Thoracic aorta (tissue), 2 donors: ENCODE results near the gene PPIF. TPM values are rescaled to one million over a fixed set of nuclear protein-coding genes. Genes with fewer than 3 reads are reported as not detected.
A peak's percentile ranks its signal among the peaks of the same experiment; 100 is the strongest.

Experiments used
- ATAC-seq: fragments of 150-250 bp; one replicate; pipeline ENCODE4 v1.8.0; 2017; ENCODE audit warnings: low read depth; ENCODE audit not compliant: insufficient number of reproducible peaks, low FRiP score
- DNase-seq: peaks from one replicate; pipeline ENCODE4 v3.0.0-alpha.2; 2020; ENCODE audit warnings: low spot score
- H3K27ac ChIP-seq, 2 donors: fragments of 200-600 bp; sonication (generic); 1 replicate in 1 of 2; 2 replicates in 1 of 2; pipeline ENCODE4 v1.5.1; 2016; ENCODE audit warnings: mild to moderate bottlenecking in 2 of 2, moderate library complexity in 2 of 2
- H3K27me3 ChIP-seq: fragments of 200-600 bp; sonication (generic); replicated peaks from 2 replicates; pipeline ENCODE4 v1.6.0; 2016; ENCODE audit warnings: mild to moderate bottlenecking; ENCODE audit not compliant: insufficient read depth
- H3K36me3 ChIP-seq: fragments of 200-600 bp; sonication (generic); one replicate; pipeline ENCODE4 v1.5.1; 2016
- H3K4me1 ChIP-seq, 2 donors: fragments of 200-600 bp; sonication (generic); 1 replicate in 1 of 2; 2 replicates in 1 of 2; pipeline versions ENCODE4 v1.5.1 to v1.6.0; 2016; ENCODE audit warnings: low read depth in 2 of 2, mild to moderate bottlenecking in 1 of 2; ENCODE audit not compliant: control insufficient read depth in 1 of 2
- H3K4me3 ChIP-seq: fragments of 200-600 bp; sonication (generic); 2 replicates; pipeline ENCODE4 v1.5.1; 2016; ENCODE audit warnings: mild to moderate bottlenecking
- H3K9me3 ChIP-seq: fragments of 200-600 bp; sonication (generic); 2 replicates; pipeline ENCODE4 v1.5.1; 2016
- total RNA-seq, 2 donors: library from RNA; depleted of rRNA; stranded (reverse); fragments of >200 nt; gene quantifications; one replicate each; pipeline versions ENCODE4 v1.1.0 to v1.2.3, GENCODE V29; 2016
- TF ChIP-seq, protein P1 (sequence below): fragments of 200-600 bp; sonication (generic); IDR thresholded peaks from one replicate; pipeline ENCODE4 v1.5.1; 2019; ENCODE audit warnings: antibody characterized with exemption

PPIF gene
- total RNA-seq, 2 donors from 2014 or later: 5.7 to 44.2 TPM

DNA sequence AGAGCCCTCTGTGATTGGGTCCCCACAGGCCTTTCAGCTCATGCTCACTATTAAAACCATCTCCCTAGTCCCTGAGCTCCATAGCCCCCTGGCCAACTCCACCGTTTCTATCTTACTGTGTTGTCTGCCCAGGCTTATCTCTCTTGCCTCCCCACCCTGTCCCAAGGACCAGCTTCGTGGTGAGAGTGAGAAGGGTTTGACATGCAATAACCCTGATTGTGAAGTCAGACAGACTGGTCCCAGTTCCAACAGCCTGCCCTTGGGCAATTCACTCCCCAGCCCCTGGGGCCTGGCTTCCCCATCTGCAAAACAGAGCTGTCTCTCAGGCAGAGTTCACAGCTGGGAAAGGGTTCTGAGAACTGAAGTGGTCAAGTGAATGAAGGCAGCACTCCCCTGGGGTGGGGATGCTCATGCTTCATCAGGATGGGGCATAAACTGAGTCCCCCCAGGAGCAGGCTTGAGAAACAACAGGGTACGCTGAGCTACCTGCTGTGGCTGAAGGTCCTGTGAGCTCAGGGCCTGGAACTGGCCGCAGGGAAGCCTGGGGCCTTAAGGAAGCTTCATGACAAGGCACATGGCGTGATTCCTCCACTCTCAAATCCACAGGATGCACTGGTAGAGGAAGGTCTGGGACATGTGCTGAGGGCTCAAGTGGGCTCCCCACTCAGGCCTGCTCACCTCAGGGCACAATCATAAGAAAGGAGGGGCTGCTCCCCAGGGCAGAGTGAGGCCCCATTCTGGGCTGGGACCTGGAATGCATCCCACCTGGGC, 1.8 kb upstream of the PPIF start:
- Histone ChIP-seq H3K27me3 (no peaks in the 10 kb centered on the region), H3K36me3 (no peaks in the 10 kb centered on the region), H3K27ac (no peak overlapping the region), H3K4me1 (peaks cover 5 to 22% of the 10 kb centered on the region in 2 donors), H3K4me3 (no peak overlapping the region), H3K9me3 (no peaks in the 10 kb centered on the region)
- TF ChIP-seq, protein P1, sequence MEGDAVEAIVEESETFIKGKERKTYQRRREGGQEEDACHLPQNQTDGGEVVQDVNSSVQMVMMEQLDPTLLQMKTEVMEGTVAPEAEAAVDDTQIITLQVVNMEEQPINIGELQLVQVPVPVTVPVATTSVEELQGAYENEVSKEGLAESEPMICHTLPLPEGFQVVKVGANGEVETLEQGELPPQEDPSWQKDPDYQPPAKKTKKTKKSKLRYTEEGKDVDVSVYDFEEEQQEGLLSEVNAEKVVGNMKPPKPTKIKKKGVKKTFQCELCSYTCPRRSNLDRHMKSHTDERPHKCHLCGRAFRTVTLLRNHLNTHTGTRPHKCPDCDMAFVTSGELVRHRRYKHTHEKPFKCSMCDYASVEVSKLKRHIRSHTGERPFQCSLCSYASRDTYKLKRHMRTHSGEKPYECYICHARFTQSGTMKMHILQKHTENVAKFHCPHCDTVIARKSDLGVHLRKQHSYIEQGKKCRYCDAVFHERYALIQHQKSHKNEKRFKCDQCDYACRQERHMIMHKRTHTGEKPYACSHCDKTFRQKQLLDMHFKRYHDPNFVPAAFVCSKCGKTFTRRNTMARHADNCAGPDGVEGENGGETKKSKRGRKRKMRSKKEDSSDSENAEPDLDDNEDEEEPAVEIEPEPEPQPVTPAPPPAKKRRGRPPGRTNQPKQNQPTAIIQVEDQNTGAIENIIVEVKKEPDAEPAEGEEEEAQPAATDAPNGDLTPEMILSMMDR: no peak
- no peak for ATAC-seq
- no peak for DNase-seq

- TF ChIP-seq, protein P1: no peak
- Histone ChIP-seq H3K4me3 (no peak overlapping the region), H3K9me3 (no peaks in the 10 kb centered on the region), H3K27me3 (no peaks in the 10 kb centered on the region), H3K36me3 (no peaks in the 10 kb centered on the region), H3K27ac (no peak overlapping the region), H3K4me1 (peaks cover 5 to 22% of the 10 kb centered on the region in 2 donors)
- ATAC-seq (no peak), DNase-seq (no peak)
Measured at GRCh38 chr10:79346012-79346340, 1.3 kb upstream of the PPIF start.

DNA sequence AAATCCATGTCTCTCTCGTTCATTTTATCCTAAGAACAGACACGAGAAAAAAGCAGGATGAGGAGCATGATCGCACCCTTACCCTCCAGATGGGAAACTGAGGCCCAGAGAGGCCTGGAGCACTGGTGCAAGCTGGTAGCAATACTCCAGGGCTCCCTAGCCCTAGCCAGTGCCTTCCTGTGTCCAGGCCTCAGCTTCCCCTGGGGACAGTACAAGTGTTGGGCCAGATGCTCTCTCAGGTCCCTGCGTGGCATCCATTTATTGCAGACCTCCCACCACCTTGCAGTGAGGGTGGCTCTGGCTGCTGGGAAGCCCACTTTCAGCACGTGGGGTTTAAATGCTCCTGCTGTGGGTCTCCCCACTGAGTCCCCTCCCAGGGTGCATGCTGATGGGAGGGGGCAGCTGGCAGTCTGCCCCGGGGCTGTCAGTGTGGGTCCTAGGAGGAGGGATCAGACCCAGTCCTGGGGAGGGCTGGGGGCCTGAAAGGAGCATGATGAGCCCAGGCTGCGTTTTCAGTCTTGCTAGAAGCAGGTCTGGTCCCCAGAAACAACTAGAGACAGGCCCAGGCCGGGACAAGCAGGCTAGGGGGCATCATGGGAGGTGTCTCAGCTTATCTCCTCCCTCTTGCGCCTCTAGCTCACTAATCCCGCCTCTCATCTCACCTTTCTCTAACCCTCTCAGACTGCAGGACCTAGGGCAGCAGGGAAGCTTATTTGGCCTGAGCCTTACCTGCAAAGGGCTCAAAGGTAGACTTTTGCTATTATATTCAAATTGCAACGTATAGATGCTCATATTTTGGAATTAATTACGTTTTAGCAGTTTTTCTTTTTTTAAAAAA, 662 bp upstream of the PPIF start:
- no peak for DNase-seq
- peaks cover 5 to 22% of the 10 kb centered on the region in 2 donors for H3K4me1 ChIP-seq
- H3K4me3 ChIP-seq: peak overlapping the region; percentile 94
- H3K27me3 ChIP-seq: no peaks in the 10 kb centered on the region
- peaks cover 3% of the 10 kb centered on the region for H3K36me3 ChIP-seq
- TF ChIP-seq, protein P1: no peak
- ATAC-seq: no peak
- no peaks in the 10 kb centered on the region for H3K9me3 ChIP-seq
- H3K27ac ChIP-seq: no peak overlapping the region

DNA sequence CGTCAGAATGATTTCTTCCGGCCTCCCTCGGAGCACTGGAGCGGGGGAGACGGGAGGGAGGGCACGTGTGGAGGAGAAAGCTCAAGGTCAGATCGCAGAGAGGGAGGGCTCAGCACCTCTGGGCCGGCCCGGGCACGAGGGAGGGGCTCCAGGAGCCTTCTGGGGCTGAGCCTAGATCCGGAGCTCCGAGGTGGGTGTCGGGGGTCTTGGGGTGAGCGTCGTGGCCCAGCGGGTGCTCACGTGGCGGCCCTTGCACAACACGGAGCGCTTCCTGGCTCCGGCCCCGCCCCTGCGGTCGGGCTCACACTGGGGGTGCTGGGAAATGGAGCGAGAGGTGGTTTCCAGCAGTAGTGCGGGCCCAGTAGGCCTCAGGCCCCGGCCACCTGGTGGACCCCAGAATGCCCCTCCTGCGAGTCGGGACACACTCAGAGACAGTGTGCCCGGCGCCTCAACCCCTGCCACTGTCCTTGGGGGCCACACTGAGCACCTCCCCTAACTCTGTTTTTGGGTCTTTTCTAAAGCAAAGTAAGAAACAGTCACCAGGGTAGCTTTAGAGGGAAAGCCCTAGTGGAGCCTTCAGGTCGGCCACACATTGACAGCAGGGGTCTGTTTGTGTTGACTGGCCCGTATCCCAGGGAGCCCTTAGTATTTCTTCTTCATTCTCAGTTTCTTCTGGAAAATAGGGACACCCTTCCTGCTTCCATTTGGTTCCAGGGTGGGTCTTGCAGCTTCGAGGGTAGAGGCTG, 798 bp downstream of the PPIF start:
- TF ChIP-seq, protein P1: no peak
- Histone ChIP-seq H3K27ac (peak overlapping the region; percentile 61 to 63), H3K9me3 (no peaks in the 10 kb centered on the region), H3K36me3 (peaks cover 13% of the 10 kb centered on the region), H3K27me3 (no peaks in the 10 kb centered on the region), H3K4me3 (peak overlapping the region; percentile 94), H3K4me1 (peaks cover 5 to 22% of the 10 kb centered on the region in 2 donors)
- DNase-seq: no peak
- ATAC-seq: peak; percentile 18

DNA sequence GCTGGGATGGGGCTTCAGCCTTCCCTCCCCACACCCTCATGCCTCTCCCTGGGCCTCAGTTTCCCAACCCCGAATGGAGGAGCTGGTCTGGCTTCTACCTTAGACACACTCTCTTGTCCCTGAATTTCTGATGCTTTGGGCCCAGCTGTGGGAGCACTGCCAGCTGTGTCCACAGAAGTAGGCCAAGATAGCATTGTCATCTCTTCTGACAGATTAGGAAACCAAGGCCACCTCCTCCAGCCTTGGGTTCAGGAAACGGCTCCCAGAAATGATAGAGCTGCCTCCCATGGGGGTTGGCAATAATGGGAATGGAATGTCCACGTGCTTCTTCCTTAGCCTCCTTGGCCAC, 1.3 kb downstream of the PPIF start:
- Histone ChIP-seq H3K4me3 (peak overlapping the region; percentile 94), H3K27ac (no peak overlapping the region), H3K27me3 (no peaks in the 10 kb centered on the region), H3K36me3 (peaks cover 19% of the 10 kb centered on the region), H3K9me3 (no peaks in the 10 kb centered on the region), H3K4me1 (peaks cover 5 to 22% of the 10 kb centered on the region in 2 donors)
- no peak for ATAC-seq
- DNase-seq: no peak
- TF ChIP-seq, protein P1: no peak
